MM.1S (cell line): ENCODE data around the gene MYOCOS.
"Not testable (repeated sequence)": the region's sequence is repeated elsewhere in the genome, so short reads cannot be mapped to it uniquely, and the experiment has no call there.

Source experiments
- DNase-seq: peaks from one replicate; pipeline ENCODE4 v3.0.0-alpha.2; 2015
- H2AFZ ChIP-seq: fragments of 300-600 bp; sonication (generic); 2 replicates; pipeline ENCODE4 v1.6.0; 2016; ENCODE audit warnings: antibody characterized with exemption, low read length
- H3F3A ChIP-seq: fragments of 300-600 bp; sonication (generic); 2 replicates; pipeline ENCODE4 v1.6.1; 2016; ENCODE audit warnings: mild to moderate bottlenecking, antibody characterized with exemption, low read length, moderate library complexity, mixed read lengths; ENCODE audit not compliant: insufficient read depth
- H3K27ac ChIP-seq: fragments of 300-600 bp; sonication (generic); 2 replicates; pipeline ENCODE4 v1.5.1; 2016; ENCODE audit warnings: mild to moderate bottlenecking, low read length
- H3K27me3 ChIP-seq: fragments of 300-600 bp; sonication (generic); replicated peaks from 2 replicates; pipeline ENCODE4 v1.6.0; 2016; ENCODE audit warnings: low read length; ENCODE audit not compliant: insufficient read depth
- H3K36me3 ChIP-seq: fragments of 300-600 bp; sonication (generic); replicated peaks from 2 replicates; pipeline ENCODE4 v1.6.1; 2016; ENCODE audit warnings: mild to moderate bottlenecking, low read length, mixed read lengths; ENCODE audit not compliant: insufficient read depth
- H3K4me1 ChIP-seq: fragments of 300-600 bp; sonication (generic); 2 replicates; pipeline ENCODE4 v1.6.1; 2016; ENCODE audit warnings: low read length, mixed read lengths
- H3K4me2 ChIP-seq: fragments of 300-600 bp; sonication (generic); 2 replicates; pipeline ENCODE4 v1.6.0; 2016; ENCODE audit warnings: low read depth, low read length
- H3K4me3 ChIP-seq: fragments of 300-600 bp; sonication (generic); 2 replicates; pipeline ENCODE4 v1.5.1; 2016; ENCODE audit warnings: low read length, mixed read lengths
- H3K79me2 ChIP-seq: fragments of 300-600 bp; sonication (generic); 2 replicates; pipeline ENCODE4 v1.6.1; 2016; ENCODE audit warnings: mixed run types, low read length, mixed read lengths
- H3K9ac ChIP-seq: fragments of 300-600 bp; sonication (generic); 2 replicates; pipeline ENCODE4 v1.6.1; 2016; ENCODE audit warnings: low read length, mixed read lengths
- H3K9me2 ChIP-seq: fragments of 300-600 bp; sonication (generic); replicated peaks from 2 replicates; pipeline ENCODE4 v1.6.1; 2016; ENCODE audit warnings: mild to moderate bottlenecking, low read length, mixed read lengths; ENCODE audit not compliant: insufficient read depth
- H3K9me3 ChIP-seq: fragments of 300-600 bp; sonication (generic); replicated peaks from 2 replicates; pipeline ENCODE4 v1.6.1; 2016; ENCODE audit warnings: mild to moderate bottlenecking, low read length, mixed read lengths; ENCODE audit not compliant: insufficient read depth
- H4K20me1 ChIP-seq: fragments of 300-600 bp; sonication (generic); 2 replicates; pipeline ENCODE4 v1.6.1; 2016; ENCODE audit warnings: mild to moderate bottlenecking, low read length, moderate library complexity, mixed read lengths; ENCODE audit not compliant: insufficient read depth
- EZH2 ChIP-seq: fragments of 300-600 bp; sonication (generic); optimal IDR thresholded peaks from 2 replicates; pipeline ENCODE3; 2017; ENCODE audit warnings: low read depth, mild to moderate bottlenecking, antibody characterized with exemption, low read length, mixed read lengths
- EZH2phosphoT487 ChIP-seq: fragments of 300-600 bp; sonication (generic); IDR thresholded peaks from 2 replicates; pipeline ENCODE4 v1.6.1; 2018; ENCODE audit warnings: antibody characterized with exemption, low read length
- TF ChIP-seq, protein P1 (sequence below): fragments of 300-600 bp; sonication (generic); IDR thresholded peaks from 2 replicates; pipeline ENCODE4 v1.5.1; 2016; ENCODE audit warnings: antibody characterized with exemption, low read length, mixed read lengths

The MYOCOS gene

DNA sequence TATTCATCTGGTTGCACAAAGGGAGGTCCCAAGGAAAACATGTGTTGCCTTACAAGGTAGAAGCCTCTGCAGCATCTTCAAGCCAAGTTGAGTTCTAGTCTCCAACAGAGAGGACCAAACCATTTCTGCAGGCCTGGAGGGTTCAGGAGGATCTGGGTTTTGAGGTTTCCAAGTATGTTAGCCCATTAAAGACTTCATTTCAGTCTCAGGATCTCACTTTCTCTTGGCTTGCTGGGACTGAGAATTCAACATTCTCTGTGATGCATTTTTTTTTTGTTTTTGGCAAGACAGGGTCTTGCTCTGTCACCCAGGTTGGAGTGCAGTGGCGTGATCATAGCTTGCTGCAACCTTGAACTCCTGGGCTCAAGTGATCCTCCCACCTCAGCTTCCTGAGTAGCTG lies 8.8 kb upstream of the MYOCOS start:
- Histone ChIP-seq H3K27me3 (no peaks in the 10 kb centered on the region), H3K9ac (no peak overlapping the region), H3K27ac (no peak overlapping the region), H3K4me3 (no peak overlapping the region), H4K20me1 (no peaks in the 10 kb centered on the region), H3K4me1 (no peaks in the 10 kb centered on the region), H3K79me2 (no peaks in the 10 kb centered on the region), H3K4me2 (no peak overlapping the region), H3K36me3 (no peaks in the 10 kb centered on the region), H2AFZ (no peak overlapping the region), H3K9me3 (no peaks in the 10 kb centered on the region), H3F3A (no peaks in the 10 kb centered on the region), H3K9me2 (no peaks in the 10 kb centered on the region)
- DNase-seq = no peak
- TF ChIP-seq EZH2 = no peak
- TF ChIP-seq EZH2phosphoT487 = no peak
- TF ChIP-seq, protein P1, sequence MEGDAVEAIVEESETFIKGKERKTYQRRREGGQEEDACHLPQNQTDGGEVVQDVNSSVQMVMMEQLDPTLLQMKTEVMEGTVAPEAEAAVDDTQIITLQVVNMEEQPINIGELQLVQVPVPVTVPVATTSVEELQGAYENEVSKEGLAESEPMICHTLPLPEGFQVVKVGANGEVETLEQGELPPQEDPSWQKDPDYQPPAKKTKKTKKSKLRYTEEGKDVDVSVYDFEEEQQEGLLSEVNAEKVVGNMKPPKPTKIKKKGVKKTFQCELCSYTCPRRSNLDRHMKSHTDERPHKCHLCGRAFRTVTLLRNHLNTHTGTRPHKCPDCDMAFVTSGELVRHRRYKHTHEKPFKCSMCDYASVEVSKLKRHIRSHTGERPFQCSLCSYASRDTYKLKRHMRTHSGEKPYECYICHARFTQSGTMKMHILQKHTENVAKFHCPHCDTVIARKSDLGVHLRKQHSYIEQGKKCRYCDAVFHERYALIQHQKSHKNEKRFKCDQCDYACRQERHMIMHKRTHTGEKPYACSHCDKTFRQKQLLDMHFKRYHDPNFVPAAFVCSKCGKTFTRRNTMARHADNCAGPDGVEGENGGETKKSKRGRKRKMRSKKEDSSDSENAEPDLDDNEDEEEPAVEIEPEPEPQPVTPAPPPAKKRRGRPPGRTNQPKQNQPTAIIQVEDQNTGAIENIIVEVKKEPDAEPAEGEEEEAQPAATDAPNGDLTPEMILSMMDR = no peak

DNA sequence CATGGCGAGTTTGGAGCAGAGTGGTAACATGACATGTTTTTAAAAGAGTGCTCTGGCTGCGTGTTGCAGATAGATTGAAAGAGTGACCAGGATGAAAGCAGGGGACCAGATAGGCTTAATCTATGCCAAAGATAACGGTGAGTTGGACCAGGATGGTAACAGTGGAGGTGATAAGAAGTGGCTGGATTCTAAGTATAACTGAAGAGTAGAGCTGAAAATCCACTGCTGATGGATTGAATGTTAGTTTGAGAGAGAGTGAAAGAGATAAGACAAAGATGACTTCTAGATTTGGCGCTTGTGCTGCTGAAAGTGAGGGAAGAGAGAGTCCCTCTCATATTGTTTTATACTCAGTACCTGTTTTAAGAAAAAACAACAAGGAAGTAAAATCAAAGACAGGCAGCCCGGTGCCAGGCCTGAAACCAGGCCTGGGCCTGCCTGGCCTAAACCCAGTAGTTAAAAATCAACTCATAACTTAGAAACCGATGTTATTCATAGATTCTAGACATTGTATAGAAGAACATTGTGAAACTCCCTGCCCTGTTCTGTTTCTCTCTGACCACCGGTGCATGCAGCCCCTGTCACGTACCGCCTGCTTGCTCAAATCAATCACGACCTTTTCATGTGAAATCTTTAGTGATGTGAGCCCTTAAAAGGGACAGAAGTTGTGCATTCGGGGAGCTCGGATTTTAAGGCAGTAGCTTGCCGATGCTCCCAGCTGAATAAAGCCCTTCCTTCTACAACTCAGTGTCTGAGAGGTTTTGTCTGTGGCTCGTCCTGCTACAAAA lies 6.7 kb upstream of the MYOCOS start:
- not testable (repeated sequence) for H3K9me3 ChIP-seq, H3K4me1 ChIP-seq, DNase-seq, H3F3A ChIP-seq, H3K27ac ChIP-seq, H2AFZ ChIP-seq, H3K36me3 ChIP-seq, H3K9me2 ChIP-seq, H3K79me2 ChIP-seq, H3K4me2 ChIP-seq, H3K4me3 ChIP-seq, H3K9ac ChIP-seq, H4K20me1 ChIP-seq, H3K27me3 ChIP-seq

DNA sequence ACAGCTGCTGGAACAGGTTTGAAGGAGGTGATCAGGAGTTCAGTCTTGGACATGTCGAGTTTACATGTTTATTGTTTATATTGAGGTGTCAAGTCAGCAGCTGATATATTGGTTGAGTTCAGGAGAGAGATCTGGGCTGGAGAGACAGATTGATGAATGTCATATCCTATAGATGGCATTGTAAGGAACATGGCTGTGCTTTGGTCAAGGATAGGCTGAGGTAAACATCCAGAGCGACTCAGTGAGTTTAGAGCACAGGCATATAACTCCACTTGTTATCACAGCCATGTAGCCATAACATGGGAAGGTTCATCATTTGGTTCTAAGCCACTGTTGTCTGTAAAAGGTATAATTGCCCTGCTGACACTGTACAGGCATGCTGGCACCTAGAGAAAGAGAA lies 5.5 kb upstream of the MYOCOS start:
- no peaks in the 10 kb centered on the region for H3K9me2 ChIP-seq
- H3K27me3 ChIP-seq = no peaks in the 10 kb centered on the region
- no peaks in the 10 kb centered on the region for H3K36me3 ChIP-seq
- TF ChIP-seq EZH2phosphoT487 (no peak), EZH2 (no peak)
- TF ChIP-seq, protein P1 = no peak
- no peak for DNase-seq
- no peak overlapping the region for H3K27ac ChIP-seq
- no peak overlapping the region for H3K4me3 ChIP-seq
- H3K9ac ChIP-seq = no peak overlapping the region
- no peak overlapping the region for H2AFZ ChIP-seq
- H3F3A ChIP-seq = no peaks in the 10 kb centered on the region
- no peak overlapping the region for H3K4me2 ChIP-seq
- H3K9me3 ChIP-seq = no peaks in the 10 kb centered on the region
- no peaks in the 10 kb centered on the region for H3K79me2 ChIP-seq
- H3K4me1 ChIP-seq = no peaks in the 10 kb centered on the region
- H4K20me1 ChIP-seq = no peaks in the 10 kb centered on the region

DNA sequence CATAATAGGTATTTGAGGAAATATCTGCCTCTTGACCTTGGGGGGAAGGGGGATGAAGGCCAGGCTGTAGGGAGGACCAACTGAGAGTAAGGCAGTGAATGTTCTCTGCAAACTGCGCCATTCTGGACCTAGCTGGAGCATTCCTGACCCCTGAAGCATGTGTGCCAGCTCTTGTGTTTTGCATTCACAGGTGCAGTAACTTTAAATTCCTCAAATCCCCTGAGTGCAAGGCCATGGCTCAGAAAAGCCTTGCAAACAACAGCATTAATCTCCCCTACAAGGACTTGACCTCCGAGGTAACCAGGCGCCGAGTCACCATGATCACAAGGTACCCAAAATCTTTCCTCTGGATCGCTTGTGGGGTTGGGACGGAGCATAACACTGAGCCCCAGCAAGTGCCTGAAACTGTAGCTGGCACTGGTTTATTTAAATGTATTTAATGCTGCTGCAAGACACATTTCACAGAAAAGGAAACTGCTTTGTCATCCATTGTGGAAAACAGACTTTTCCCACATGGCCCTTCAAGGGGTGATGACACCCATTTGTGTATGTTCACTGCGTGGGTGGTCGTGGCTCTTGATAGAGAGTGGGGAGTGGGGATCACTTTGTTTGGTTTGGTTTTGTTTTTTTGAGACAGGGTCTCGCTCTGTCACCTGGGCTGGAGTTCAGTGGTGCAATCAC lies 1.7 kb downstream of the MYOCOS start:
- Histone ChIP-seq H3K4me3 (no peak overlapping the region), H4K20me1 (no peaks in the 10 kb centered on the region), H3K4me2 (no peak overlapping the region), H3K36me3 (no peaks in the 10 kb centered on the region), H3K9me3 (no peaks in the 10 kb centered on the region), H3K27me3 (no peaks in the 10 kb centered on the region), H3K79me2 (no peaks in the 10 kb centered on the region), H3K9ac (no peak overlapping the region), H3F3A (no peaks in the 10 kb centered on the region), H3K4me1 (no peaks in the 10 kb centered on the region), H3K9me2 (no peaks in the 10 kb centered on the region), H2AFZ (no peak overlapping the region), H3K27ac (no peak overlapping the region)
- no peak for DNase-seq
- TF ChIP-seq, protein P1 = no peak
- no peak for TF ChIP-seq EZH2phosphoT487
- TF ChIP-seq EZH2 = no peak
